GM21737 (cell line): Measurements from ENCODE around the gene CYTH3.
"Not testable (repeated sequence)": the region's sequence is repeated elsewhere in the genome, so short reads cannot be mapped to it uniquely, and the experiment has no call there.

ENCODE experiments used
- ATAC-seq: cut with Tn5 transposase; IDR thresholded peaks from one replicate; pipeline ENCODE4 v1.9.1; 2021; ENCODE audit warnings: mild to moderate bottlenecking, moderate library complexity; ENCODE audit not compliant: unreplicated experiment

The CYTH3 gene

DNA sequence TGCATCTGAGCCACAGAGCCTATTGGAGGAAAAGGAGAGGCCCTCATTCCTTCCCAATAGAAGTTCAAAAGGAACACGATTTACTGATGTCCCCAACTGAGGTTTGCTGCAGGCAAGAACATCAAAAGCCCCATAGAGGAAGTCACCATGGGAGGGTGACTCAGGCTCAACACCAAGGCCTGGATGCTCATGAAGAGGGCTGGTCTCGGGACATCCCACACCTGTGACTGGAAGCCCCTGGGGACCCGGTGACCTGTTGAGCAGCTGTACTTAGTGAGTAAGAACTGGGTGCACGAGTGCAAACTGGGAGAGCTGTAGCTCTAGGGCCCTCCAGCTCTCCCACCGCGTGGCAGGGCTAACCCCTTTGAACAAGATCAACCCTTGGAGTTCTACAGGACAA is 38.0 kb downstream of the CYTH3 start:
- no peak for ATAC-seq

- ATAC-seq = no peak
Measured at GRCh38 chr7:6232534-6232933, 39.9 kb downstream of the CYTH3 start.

- no peak for ATAC-seq
Measured at GRCh38 chr7:6232116-6232515, 40.3 kb downstream of the CYTH3 start.

GRCh38 chr7:6231184-6231583 is 41.2 kb downstream of the CYTH3 start:
- no peak for ATAC-seq

DNA sequence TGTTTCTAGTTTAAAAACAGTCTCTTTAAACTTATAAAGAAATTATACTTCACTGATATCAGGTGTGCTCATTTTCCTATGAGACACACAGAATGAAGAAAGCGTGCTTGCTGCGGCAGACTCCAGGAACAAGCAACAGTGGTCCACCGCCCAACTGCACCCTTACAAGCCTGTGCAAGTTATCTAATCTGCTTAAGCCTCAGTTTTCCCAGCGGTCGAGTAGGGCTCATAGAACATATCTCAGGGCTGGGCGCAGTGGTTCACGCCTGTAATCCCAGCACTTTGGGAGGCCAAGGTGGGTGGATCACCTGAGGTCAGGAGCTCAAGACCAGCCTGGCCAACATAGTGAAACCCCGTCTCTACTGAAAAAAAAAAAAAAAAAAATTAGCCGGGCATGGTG is 43.1 kb downstream of the CYTH3 start:
- ATAC-seq = not testable (repeated sequence)

- ATAC-seq = peak; percentile 66
Measured at GRCh38 chr7:6228361-6229229, 43.8 kb downstream of the CYTH3 start.

DNA sequence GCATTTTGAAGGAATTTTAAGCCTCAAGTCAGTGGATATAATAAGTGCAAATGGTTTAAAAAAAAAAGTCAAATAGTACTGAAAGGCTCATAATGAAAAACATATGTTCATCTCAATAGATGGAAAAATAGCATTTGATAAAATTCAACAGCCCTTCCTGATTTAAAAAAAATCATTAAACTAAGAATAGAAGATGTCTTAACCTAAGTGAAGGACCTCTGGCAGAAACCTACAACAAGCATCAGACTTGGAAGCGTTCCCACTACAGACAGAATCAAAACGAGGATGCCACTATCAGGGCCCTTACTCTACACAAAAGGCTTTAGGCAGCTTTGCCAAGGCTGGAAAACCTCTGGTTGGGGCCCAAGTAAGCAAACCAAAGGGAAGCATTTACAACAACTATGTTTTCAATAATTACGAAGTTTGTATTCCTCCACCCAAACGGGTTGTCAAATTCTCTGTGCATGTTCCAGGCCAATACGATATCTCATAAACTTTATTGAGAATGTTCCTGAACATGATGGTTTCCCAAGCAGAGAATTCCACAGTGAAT is 45.1 kb downstream of the CYTH3 start:
- no peak for ATAC-seq

GRCh38 chr7:6226194-6226799 is 46.1 kb downstream of the CYTH3 start:
- ATAC-seq = no peak

GRCh38 chr7:6223411-6223810 is 49.0 kb downstream of the CYTH3 start:
- ATAC-seq = not testable (repeated sequence)

GRCh38 chr7:6223010-6223409 is 49.4 kb downstream of the CYTH3 start:
- ATAC-seq = not testable (repeated sequence)

- no peak for ATAC-seq
Measured at GRCh38 chr7:6221340-6222319, 50.8 kb downstream of the CYTH3 start.

- no peak for ATAC-seq
Measured at GRCh38 chr7:6218329-6218728, 54.1 kb downstream of the CYTH3 start.

- ATAC-seq = no peak
Measured at GRCh38 chr7:6212008-6212407, 60.4 kb downstream of the CYTH3 start.

DNA sequence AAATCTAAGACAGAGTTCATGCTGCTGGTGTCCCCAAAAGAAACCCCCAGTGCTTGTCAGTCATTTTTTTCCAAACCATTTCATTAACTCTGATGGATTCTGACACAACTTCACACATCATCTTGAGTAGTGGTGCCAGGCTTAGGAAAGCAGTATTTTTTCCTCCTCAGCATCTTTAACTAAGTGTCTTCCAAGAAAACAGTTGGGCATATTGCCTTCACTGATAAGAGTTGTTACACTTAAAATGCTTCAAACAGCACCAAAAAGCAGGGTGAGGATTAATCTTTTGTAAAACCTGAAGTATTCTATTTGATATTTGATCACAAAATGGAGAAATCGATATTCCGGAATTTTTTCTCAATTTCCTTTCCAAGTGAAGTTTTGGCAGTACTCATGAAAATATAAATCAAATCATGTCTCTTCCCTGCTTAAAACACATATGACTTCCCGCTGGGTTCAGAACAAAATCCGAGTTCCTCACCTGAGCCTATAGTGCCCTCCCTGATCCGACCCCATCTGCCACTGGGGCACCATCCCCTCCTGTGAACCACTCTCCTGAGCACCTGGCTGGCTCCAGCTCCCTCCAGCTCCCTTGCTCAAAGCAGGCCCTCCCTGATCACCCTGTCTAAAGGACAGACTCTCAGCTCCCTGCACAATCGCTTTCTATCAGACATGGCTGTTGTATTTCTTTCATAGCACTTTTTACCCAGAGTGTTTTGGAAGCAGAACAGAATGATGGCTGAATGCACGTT is 61.6 kb downstream of the CYTH3 start:
- ATAC-seq = no peak

DNA sequence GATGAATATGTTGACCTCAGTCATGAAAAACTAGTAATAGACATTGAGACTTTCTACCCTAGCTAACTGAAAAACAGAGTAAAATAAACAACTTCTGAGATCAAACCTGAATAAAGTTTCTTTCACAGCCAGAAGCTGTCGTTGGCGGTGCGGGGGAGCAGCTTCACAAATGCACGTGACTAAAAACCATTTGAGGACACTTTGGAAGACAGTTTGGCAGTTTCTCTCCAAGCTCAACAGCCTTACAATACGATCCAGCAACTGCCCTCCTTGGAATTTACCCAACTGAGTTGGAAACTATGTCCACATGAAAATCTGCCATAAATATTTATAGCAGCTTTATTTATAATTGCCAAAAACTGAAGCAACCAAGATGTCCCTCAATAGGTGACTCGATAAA is 63.1 kb downstream of the CYTH3 start:
- ATAC-seq = no peak

GRCh38 chr7:6208573-6209328 is 63.7 kb downstream of the CYTH3 start:
- no peak for ATAC-seq

- ATAC-seq = no peak
Measured at GRCh38 chr7:6205971-6206660, 66.3 kb downstream of the CYTH3 start.

- no peak for ATAC-seq
Measured at GRCh38 chr7:6203381-6203780, 69.0 kb downstream of the CYTH3 start.

GRCh38 chr7:6202117-6202516 is 70.3 kb downstream of the CYTH3 start:
- no peak for ATAC-seq
